Putamen (tissue), 1 donor: ENCODE measurements around the gene SPCS1.
"Not testable (repeated sequence)": the region's sequence is repeated elsewhere in the genome, so short reads cannot be mapped to it uniquely, and the experiment has no call there.

ENCODE experiments used
- DNase-seq: peaks from one replicate; pipeline ENCODE4 v3.0.0-alpha.2; 2016; ENCODE audit warnings: low spot score

Gene SPCS1

DNA sequence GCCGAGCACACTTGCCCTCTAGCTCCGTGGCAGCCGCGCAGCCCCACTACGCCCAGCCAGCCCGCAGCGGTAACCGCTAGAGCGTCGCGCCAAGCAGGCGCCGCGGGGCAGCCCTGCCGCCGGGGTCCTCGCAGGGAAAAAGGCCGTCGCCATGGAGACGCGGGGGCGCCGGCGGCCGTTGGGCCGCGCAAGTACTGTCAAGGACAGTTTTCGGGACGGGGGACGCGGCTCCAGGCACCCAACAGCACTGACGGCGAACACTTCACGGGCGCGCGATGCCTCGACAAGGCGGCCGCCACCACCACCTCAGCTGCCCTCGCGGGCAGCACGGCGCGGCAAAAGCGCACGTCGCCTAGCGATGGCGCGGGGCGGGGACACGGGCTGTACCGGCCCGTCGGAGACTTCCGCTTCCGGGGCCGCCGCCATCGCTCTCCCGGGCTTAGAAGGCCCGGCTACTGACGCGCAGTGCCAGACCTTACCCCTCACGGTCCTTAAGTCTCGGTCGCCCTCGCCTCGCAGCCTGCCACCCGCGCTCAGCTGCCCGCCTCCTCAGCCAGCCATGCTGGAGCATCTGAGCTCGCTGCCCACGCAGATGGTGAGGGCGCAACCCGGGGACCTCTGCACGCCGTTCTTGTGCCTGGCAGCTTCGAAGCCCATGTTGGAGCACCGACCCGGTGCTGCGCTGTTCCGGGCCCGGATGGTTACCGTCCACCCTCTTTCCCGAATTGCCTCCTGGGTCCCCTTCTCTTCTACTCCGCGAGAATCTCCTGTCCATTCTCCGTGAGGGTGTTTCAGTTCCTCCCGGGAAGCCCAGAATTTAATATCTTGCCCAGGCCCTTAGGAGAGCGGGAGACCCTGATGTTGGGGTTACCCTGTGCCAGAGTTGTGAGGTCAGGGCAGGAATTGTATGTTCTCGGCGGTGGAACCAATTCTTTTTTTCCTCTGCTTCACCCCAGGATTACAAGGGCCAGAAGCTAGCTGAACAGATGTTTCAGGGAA lies at the start of gene SPCS1, which contains the start of gene GLT8D1:
TSS of gene SPCS1 (plus strand) at position 419 of the 999 bp plus-strand sequence. CDS start at position 560, 141 bp downstream.
TSS of gene GLT8D1 (minus strand) at position 104 of the 999 bp plus-strand sequence. CDS start 5,331 bp downstream, outside the sequence.
- peak; percentile 90 for DNase-seq

DNA sequence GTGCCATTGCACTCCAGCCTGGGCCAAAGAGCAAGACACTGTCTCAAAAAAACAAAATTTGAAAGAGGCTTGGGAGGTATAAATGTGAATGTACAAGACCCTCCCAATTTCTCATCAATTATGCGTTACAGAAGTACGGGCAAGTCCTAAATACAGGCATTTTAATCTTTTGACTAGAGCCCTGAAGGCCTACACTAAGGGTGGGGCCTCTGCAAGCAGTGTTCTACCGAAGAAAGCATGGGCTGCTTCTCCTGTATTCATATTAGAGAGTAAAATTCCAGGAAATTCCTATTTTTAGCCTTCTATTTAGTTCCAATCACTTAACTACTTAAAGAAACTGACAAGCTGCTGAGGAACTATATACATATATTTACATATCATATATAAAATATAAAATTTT lies 45.9 kb upstream of the SPCS1 start:
- DNase-seq = no peak

DNA sequence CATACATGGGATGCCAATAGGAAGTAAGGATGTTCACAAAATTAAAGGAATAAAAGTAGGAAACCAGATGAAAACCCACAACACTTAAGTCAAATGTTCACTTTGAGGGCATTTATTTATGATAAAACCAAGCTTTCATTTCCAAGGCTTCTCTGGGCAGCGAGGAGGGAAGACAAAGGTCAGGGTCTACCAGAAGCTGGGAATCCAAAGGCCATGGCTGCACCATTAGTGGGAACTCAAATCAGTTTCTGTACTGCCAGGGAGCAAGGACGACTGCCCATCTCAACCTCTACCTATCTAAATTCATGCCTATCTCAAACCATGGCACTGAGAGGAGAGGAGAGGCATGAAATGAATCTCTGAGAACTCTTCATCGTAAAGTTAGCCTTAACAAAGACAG lies 42.8 kb upstream of the SPCS1 start:
- no peak for DNase-seq

DNA sequence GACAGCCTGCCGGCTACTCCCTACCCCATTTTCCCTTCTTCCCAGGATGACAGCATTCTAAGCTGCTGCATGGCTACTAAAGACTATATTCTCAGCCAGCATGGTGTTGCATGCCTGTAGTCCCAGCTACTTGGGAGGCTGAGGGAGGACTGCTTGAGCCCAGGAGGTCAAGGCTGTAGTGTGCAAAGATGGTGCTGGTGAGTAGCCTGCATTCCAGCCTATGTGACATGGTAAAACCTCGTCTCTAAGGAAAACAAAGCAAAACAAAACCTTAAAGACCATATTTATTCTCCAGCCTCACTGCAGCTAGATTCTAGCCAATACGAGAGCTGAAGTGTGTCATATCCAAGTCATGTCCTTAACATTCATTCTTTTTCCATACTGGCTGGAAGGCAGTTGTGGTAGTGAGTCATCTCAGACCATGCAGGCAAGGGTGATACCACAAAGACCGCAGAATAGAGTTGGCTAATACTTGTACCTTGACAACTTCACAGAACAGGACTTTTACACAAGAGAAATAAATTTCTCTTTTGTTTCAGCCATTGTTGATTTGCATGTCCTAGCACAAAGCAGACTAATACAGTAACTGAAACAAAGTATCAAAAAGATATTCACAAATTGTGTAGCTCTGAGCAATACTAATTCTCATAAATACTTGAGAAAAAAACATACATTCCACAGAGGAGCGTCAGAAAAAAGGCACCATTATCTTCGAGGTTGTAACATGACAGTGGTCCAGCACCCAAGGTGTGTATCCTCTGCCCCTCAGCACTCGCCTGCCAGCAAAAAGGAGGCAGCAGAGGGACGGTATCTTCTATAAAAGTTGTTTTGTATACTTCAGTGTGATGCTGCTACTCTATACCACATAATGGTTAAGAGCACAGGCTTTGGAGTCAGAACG lies 35.0 kb upstream of the SPCS1 start:
- no peak for DNase-seq

DNA sequence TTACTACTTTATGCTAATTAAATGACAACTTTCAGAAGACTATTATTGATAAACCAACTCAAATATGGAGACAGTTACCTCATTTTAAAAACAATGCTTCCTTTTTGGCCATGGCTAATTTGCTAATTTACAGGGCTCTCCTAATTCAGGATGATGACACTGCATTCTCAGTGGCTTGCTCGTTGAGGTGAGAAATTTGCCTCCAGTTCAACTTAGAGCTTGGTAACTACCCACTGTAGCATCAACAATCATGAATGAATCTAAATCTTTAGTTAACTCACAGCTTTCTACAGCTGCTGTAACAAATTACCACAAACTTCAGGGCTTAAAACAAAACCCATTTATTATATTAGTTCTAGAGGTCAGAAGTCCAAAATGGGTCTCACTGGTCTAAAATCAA lies 34.2 kb upstream of the SPCS1 start:
- no peak for DNase-seq

DNA sequence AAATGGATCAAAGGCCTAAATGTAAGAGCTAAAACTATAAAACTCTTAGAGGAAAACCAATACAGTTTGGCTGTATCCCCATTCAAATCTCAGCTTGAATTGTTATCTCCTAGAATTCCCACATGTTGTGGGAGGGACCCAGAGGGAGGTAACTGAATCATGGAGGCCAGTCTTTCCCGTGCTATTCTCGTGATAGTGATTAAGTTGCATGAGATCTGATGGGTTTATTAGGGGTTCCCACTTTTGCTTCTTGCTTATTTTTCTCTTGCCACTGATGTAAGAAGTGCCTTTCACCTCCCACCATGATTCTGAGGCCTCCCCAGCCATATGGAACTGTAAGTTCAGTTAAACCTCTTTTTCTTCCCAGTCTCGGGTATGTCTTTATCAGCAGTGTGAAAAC lies 29.7 kb upstream of the SPCS1 start:
- DNase-seq = not testable (repeated sequence)

DNA sequence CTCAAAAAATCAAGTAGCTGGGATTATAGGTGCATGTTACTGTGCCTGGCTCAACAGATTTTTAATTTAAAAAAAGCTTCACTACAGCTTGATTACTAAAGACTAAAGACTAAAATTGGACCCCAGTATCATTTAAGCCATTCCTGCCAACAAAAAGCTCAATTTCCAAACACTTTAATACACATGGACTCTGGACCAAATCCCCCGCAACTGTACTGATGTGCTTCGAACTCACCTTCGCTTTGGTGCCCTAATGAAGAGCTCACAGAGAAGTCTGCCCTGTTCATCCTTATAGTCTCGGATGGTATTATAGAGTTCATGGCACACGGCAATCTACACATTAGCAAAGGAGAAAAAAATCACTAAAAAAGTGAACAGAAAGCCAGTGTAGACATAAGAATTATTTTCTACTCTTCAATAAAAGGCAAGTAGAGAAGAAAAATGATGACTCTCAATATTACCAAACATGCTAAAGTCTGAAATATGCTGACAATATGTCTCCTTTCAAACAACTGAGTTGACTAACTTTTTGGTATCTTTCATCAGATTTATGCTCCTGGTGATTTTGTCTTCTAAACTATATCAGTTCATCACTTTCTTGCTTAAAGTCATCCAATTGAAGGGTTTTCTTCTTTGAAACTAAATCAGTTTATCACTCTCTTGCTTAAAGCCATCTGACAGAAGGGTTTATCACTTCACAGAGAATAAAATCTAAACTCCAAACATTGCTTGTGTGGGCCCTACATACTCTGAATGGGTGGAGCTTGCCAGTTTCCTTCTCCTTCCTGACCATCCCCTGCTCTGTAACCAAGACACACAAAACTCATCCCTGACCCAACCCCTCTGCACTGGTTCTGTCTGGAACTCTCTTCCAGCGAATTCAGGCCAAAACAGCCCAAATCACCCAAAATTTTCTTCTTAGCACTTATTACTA lies 27.4 kb upstream of the SPCS1 start:
- no peak for DNase-seq

DNA sequence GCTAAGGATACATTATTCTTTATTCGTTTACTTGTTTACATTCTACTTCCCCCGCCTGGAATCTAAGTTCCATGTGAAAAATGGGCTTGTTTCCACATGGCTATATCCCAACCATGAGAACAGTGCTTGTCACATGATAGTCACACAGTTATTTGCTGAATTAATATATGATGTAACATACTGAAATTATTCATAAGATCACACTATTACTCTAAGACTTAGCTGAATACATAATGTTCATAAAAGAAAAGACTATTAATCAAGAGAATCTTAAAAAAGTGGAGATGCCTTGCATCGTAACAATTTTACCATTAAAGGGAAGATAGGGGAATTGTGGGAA lies 26.7 kb upstream of the SPCS1 start:
- DNase-seq = no peak

DNA sequence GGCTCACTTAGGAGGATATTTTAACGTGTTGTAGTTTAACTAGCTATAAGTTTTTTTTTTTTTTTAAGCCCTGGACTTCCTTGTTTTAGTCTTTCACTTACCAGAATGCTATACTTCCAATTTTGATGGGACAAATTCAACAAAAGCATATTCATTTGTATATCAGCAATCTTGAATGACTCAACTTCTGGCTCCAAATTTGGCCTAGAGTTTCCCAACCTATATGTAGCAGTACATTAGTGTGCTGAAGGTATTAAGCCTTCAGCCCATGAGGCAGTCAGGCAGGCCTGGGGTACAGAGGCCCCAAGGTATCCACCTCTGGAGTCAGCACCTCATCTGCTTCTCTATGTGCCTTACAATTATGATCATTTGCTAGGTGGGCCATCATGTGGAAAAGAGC lies 26.1 kb upstream of the SPCS1 start:
- no peak for DNase-seq

DNA sequence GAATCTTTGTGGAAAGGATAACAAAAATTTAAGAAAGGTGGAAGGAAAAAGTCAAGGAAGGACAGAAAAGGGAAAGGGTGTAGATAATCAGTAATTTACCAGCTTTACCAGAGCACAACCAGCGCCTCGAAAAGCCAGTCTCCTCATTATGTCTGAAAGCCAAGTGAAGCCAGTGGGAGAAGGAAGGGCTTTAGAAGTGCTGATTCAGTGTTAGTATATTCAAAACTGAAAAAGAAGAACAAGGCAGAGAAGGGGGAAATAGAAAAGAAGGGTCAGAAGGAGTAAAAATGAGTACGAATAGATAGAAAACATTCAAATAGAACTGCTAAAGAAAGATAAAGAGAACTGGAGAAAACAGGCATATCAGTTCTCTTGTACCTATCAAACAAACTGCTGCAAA lies 24.3 kb upstream of the SPCS1 start:
- no peak for DNase-seq

DNA sequence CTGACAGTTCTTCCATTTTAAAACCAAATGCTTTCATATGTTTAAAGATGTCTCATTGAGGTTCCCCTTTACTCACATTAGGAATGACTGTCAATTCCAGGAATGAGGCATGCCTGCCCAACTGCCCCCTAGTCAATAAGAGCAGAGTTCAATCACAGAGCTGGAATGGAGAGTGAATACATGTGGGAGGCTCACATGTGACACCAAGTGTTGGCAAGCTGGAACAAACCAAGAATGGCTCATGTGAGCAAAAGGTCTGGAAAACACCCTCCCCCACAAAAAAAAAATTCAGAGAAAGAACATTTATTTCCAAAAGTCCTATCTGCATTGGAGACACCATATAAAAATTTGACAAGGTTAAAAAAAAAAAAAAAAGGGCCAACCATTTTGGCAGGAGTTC lies 23.9 kb upstream of the SPCS1 start:
- peak; percentile 51 for DNase-seq

DNA sequence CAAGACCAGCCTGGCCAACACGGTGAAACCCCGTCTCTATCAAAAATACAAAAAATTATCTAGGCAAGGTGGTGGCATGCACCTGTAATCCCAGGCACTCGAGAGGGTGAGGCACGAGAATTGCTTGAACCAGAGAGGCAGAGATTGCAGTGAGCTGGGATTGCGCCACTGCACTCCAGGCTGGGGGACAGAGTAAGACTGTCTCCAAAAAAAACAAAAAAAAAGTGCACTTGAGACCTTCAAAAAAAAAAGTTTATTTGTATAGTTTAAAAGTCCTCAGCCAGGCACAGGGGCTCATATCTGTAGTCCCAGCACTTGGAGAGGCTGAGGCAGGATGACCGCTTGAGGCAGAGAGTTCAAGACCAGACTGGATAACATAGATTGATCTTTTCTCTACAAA lies 22.3 kb upstream of the SPCS1 start:
- DNase-seq = no peak

DNA sequence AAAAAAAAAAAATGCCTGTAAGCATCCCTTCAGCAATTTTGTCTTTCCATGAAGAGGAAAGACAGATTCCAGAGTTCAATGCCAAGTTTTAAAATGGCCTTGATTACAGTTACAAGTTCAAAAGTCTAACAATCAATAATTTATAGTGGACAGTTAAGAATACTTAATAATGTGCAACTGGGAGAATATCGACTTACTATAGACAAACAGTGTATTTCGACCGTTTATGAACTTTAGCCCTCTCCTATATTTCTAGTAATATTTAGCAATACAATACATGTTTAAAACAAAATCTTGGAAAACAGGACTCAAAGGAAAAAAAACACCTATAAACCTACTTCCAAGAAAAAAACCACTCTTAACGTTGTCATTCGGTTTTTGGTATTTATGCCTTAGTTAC lies 21.7 kb upstream of the SPCS1 start:
- DNase-seq = no peak

DNA sequence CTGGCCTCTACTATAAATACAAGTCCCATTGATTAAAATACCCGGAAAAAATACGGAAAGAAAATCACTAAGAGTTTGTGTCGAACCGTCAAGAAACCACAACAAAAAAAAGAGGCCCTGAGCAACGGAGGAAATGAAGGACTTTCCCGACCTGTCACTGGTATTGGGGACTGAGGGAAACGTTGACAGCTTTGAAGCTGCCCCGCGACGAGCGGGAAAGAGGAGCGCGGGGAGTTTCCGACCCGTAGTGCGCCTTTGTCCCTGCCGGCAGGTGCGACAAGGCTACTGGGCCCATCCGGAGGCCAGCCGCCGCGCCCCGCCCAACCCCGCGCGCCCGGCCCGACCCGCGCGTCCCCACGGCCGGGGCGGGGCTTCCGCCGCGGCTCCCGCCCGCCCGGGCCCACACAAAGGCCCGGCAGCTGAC lies 20.6 kb upstream of the SPCS1 start:
- peak; percentile 84 for DNase-seq

DNA sequence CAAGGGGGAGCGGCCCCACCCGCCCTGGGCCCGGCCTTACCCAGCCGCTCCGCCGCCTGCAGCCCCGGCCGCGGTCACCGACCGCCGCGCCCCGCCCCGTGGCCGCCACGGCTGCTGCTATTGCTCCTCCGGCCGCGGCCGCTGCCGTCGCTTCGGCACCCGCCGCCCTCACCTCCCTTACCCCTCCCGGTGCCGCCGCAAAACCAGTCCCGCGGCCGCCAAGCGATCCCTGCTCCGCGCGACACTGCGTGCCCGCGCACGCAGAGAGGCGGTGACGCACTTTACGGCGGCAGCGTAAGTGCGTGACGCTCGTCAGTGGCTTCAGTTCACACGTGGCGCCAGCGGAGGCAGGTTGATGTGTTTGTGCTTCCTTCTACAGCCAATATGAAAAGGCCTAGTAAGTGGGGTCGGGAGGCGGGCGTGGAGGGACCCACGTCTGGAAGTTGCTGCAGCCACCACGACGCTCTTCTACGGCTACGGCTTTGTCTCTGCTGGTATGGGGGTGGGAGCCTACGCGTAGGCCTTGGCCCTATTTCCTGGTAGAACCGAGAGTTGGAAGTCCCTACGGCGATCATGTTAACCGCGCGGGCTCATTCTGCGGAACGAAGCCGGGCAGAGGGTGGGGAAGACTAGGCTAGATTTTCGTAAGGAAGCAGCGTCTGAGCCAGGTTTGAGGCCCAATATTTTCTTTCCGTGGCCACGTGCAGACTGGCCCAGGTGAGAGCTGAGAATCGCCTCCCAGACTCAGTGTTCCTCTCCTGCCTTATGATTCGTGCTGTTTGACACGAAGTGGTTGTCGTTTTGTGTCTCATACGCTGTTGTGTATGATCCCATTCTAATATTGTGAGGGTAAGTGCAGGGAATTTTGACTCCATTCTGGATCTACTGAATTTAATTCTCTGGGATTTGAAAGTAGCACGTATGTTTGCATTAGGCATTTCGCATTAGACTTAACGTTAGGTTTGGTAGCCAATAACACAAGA lies 19.9 kb upstream of the SPCS1 start, which contains the start of the genes GNL3 and PBRM1:
TSS of gene GNL3 (plus strand) at position 324 of the 983 bp plus-strand sequence. CDS start at position 385, 61 bp downstream.
TSS of gene PBRM1 (minus strand) at position 205 of the 983 bp plus-strand sequence.
- DNase-seq = peak; percentile 96

DNA sequence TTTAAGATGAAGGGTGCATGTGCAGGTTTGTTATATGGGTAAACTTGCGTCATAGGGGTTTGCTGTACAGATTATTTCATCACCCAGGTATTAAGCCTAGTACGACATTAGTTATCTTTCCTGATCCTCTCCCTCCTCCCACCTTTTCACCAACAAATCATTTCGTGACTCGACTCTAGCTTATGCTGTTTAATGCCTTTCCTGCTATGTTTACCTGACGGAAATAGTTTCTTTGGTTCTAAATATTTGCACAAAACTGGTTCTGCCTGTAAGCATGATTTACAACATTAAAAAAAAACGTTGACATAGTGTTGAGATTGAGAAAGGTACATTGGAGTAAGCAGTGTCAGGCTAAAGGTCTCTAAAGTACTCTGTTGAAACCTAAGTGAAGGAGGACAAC lies 17.6 kb upstream of the SPCS1 start:
- DNase-seq = no peak

DNA sequence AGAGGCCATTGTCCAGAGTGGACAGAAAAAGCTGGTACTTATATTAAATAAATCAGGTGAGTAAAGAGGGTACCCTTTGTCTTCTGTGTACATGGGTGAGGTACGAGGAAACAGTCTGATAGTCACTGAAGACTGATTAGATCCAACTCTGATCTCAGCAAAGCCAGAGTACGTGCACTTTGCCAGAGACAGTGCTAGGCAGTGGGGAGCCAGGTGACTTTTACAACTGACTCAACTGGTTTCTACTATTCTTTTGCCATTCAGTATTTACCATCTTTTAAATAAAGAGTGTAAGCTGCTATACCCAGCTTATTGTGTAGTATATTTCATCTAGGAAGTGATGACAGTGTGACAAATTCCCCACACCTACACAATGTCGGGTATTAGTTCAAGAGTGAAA lies 16.8 kb upstream of the SPCS1 start:
- DNase-seq = no peak

DNA sequence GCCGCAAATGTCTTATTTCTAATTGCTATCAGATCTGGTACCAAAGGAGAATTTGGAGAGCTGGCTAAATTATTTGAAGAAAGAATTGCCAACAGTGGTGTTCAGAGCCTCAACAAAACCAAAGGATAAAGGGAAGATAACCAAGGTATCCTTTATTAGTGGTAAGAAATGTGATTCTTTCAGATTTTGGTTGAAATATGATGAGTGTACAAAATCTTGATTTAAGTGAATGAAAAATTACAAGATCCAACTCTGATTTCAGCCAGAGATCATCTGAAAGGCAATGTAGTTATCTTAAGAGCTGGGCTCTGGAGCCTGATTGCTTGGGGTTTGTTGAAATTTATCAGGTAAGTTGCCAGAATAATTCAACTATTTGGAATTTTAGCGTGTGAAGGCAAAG lies 15.3 kb upstream of the SPCS1 start:
- DNase-seq = no peak

DNA sequence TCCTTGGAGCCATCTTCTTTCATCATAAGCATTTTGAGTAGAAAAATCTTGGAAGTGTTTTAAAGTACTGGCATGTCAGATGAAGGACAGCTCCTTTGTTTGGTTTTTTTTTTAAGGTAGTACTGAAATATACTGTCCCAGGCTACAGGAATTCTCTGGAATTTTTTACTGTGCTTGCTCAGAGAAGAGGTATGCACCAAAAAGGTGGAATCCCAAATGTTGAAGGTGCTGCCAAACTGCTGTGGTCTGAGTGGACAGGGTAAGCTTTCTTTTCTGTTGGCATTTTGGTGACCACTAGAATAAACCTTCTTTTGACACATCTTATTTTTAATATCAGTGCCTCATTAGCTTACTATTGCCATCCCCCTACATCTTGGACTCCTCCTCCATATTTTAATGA lies 12.8 kb upstream of the SPCS1 start:
- no peak for DNase-seq
